ELF-1 (cell line): ENCODE data around the gene VOPP1.
A peak's percentile ranks its signal among the peaks of the same experiment; 100 is the strongest.
"Not testable (repeated sequence)": the region's sequence is repeated elsewhere in the genome, so short reads cannot be mapped to it uniquely, and the experiment has no call there.

Experiments
- DNase-seq: peaks from one replicate; pipeline ENCODE4 v3.0.0-alpha.2; 2016; ENCODE audit warnings: low read depth, low spot score

VOPP1 gene, protein sequence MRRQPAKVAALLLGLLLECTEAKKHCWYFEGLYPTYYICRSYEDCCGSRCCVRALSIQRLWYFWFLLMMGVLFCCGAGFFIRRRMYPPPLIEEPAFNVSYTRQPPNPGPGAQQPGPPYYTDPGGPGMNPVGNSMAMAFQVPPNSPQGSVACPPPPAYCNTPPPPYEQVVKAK

DNA sequence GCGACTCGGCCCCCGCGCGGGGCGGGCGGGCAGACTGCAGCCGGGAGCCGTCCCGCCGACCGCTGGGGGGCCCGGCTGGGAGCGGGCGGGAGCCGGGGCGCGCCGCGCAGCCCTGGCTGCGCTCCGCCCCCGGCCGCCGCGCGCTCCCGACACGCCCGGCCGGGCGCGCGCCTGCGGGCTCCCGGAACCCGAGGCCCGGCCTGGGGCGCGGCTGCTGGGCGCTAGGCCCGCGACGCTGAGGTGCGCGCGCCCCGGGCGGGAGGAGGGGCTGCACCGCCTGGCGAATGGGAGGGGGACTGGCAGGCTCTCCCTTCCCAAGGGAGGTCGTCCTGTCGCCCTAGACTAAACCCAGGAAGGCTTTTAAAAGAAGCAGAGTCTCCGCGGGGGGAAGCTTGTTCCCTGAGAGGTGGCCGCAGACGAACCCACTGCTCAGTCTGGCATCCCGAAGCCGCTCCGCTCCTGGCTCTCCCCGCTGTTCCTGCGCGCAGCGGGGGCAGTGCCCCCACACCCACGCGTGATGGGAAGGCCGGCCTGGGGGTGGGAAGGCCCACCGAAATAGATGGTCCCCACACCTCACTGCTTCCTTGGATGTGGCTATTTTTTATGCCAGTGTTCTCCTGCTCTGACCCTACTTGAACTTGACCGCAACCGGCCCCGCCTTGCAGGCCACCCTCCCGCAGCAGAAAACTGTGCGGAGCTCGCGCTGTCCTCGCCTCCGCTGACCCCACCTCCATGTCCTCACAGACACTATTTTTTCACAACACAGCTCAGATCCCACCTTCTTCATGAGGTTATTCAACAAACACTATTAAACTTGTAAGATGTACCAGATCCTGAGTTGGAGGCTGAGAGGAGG lies at the start of gene VOPP1:
Gene VOPP1, minus strand, starts transcription at position 125 of the 856 bp plus-strand sequence. CDS start 178 bp downstream, outside the sequence.
- DNase-seq = peak; percentile 67

GRCh38 chr7:55618913-55619312 lies 46.6 kb upstream of the VOPP1 start:
- no peak for DNase-seq

GRCh38 chr7:55614365-55615064 lies 42.2 kb upstream of the VOPP1 start:
- DNase-seq = not testable (repeated sequence)

DNA sequence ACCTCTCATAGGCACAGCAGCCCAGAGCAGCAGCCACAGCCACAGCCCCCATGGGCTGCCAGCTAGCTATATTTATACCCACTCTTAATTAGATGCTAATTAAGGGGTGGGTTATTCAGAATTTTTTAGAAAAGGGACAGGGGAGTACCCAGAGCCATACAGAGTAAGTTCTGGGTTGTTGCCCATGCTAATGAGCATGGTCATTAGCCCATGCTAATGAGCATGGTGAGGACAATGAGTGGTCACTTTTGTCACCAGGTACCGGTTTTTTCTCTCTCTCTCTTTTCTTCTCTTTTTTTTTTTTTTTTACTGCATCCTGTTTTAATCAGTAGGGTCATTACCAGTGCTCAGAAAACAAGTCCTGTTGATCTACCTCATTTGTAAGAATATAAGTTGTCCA lies 37.4 kb upstream of the VOPP1 start:
- DNase-seq = not testable (repeated sequence)

DNA sequence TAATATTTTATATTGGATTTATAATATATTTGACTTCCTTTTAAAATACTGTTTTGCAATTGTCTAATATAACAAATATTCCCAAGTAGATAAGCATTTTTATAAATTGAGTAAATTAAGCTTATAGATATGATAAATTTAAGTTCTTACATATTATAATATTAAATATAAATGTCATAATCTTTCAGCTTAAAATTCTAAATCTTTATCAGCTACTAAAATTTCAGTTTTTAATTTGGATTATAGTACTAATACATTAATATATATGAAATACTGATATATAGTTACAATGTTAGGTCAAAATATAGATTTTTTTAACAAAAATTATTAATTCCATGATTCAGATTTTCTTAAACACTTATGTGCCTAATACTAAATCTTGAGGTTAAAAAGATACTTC lies 33.4 kb upstream of the VOPP1 start:
- not testable (repeated sequence) for DNase-seq

- not testable (repeated sequence) for DNase-seq
These were observed 25.7 kb upstream of the VOPP1 start for GRCh38 chr7:55597944-55598499.

GRCh38 chr7:55597214-55597739 lies 25.0 kb upstream of the VOPP1 start:
- DNase-seq = not testable (repeated sequence)

- no peak for DNase-seq
These were observed 23.2 kb upstream of the VOPP1 start for GRCh38 chr7:55595511-55595910.

DNA sequence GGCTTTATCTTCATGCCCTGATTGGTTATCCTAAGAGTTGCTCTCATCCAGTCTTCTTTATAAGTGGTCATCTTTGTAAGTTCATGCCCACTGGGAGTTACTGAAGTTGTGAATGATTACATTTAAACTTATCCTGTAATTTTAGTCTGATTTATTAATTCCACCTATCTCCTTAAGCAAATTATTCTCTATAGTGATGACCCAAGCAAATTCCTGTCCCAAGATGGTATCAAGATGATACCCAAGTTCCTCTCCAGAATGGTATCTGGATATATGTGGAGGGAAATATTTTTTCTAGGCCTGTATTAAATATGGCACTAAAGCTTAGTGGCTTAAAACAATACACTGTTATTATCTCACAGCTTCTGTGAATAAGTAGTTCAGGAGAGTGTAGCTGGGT lies 22.6 kb upstream of the VOPP1 start:
- DNase-seq = no peak

GRCh38 chr7:55594414-55594813 lies 22.1 kb upstream of the VOPP1 start:
- DNase-seq = no peak

- peak; percentile 83 for DNase-seq
These were observed 21.4 kb upstream of the VOPP1 start for GRCh38 chr7:55593515-55594318.

DNA sequence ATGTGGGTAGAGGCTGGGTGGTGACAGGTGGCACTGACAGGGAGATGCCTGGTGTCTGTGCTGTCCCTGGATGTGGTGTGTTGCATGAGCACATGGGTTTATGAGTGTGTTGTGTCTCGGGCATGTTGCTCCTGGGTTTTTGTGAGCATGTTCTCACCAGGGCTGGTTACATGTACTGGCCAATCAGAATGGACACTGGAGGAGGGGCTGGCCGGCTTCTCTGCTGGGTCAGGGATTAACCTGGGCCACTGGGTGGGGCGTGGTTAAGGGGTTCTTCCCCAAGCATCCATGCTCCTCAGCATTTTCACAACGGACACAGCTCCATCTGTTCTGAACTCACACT lies 20.8 kb upstream of the VOPP1 start:
- DNase-seq = no peak

DNA sequence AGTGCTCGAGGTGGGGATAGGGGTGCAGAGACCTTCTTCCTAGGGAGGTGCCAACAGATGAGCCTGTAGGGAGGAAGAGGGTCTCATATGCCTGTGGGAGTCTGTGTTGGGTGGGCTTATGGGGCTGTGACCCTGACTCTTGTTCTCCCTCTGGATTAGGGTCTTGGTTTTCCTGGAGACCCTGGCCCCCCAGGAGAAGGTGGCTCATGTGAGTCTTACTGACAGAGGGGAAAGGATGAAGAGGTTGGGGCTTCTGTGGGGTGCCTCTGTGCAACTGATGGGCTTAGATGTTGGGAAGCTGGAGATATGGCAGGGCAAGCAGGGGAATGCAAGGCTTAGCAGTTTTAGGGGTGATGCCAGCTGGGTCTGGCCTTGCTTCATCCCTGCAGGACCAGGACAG lies 20.2 kb upstream of the VOPP1 start:
- DNase-seq = no peak

GRCh38 chr7:55591282-55591931 lies 19.1 kb upstream of the VOPP1 start:
- no peak for DNase-seq

GRCh38 chr7:55590517-55591281 lies 18.4 kb upstream of the VOPP1 start:
- DNase-seq = no peak

GRCh38 chr7:55589905-55590304 lies 17.6 kb upstream of the VOPP1 start:
- no peak for DNase-seq

- DNase-seq = no peak
These were observed 16.8 kb upstream of the VOPP1 start for GRCh38 chr7:55588976-55589604.

GRCh38 chr7:55588379-55588699 lies 16.0 kb upstream of the VOPP1 start:
- no peak for DNase-seq

DNA sequence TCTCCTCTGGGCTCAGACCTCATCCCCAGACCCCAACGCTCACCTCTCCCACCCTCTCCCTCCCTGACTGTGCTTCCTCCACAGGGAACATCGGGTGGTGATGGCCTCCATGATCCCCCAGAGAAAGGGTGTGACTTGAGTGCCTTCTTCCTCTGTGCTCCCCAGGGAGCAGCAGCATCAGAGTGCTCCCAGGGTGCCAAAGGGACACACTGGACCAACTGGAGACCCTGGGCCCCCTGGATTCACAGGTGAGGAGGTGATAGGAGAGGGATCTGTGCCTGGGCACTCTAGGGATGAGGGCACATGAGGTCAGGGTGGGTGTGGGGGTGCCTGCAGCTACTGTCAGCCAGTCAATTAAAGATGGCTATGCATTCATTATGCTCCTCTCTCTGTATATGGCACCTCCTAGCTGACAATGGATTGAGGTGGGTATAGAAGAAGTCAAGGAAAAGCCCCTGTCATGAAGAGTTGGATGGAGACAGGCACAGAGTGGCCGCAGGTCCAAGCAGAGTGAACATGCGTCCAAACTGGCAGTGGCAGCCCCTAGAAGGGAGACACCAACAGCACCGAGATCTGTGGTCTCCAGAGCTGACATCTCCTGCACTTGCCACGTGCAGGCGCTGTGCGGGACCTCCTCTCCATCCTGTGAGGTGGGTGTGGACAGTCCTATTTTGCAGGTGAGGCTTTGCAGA lies 15.5 kb upstream of the VOPP1 start:
- DNase-seq = no peak
